K562 (cell line): Measurements from ENCODE around the gene GAL3ST1. TPM values are rescaled to one million over a fixed set of nuclear protein-coding genes. Genes with fewer than 3 reads are reported as not detected.

ENCODE experiments used
- ATF2 ChIP-seq: sonication (generic); formaldehyde crosslinking; IDR thresholded peaks from 2 replicates; pipeline ENCODE4 v1.8.1; 2022; ENCODE audit warnings: missing genetic modification reagents
- CCNT2 ChIP-seq: IDR thresholded peaks from 2 replicates; pipeline ENCODE4 v1.6.1; 2011; ENCODE audit warnings: borderline replicate concordance, low read depth, mild to moderate bottlenecking, moderate library complexity, mixed read lengths, low read length; ENCODE audit not compliant: insufficient read length; ENCODE audit errors: extremely low read depth
- DDX20 ChIP-seq: fragments of 450-650 bp; IDR thresholded peaks from 2 replicates; pipeline ENCODE4 v1.6.1; 2016; ENCODE audit warnings: missing genetic modification characterization, low read depth, mild to moderate bottlenecking, missing compliant biosample characterization, moderate library complexity
- ETS1 ChIP-seq: conservative IDR thresholded peaks from 2 replicates; pipeline ENCODE4 v1.6.1; 2011; ENCODE audit warnings: low read depth, mild to moderate bottlenecking, low read length; ENCODE audit not compliant: control insufficient read depth
- HMGXB4 ChIP-seq: sonication (generic); formaldehyde crosslinking; IDR thresholded peaks from 2 replicates; pipeline ENCODE4 v1.8.1; 2023; ENCODE audit warnings: mild to moderate bottlenecking, missing genetic modification reagents
- NR0B1 ChIP-seq: fragments of 450-650 bp; IDR thresholded peaks from one replicate; pipeline ENCODE4 v1.6.1; 2018; ENCODE audit warnings: mild to moderate bottlenecking, moderate library complexity; ENCODE audit not compliant: partially characterized antibody
- PKNOX1 ChIP-seq: fragments of 450-650 bp; IDR thresholded peaks from 2 replicates; pipeline ENCODE4 v1.6.1; 2016
- POLR2H ChIP-seq: IDR thresholded peaks from 2 replicates; pipeline ENCODE4 v1.6.1; 2016; ENCODE audit warnings: missing genetic modification characterization, low read depth, mild to moderate bottlenecking, control low read depth, missing compliant biosample characterization, moderate library complexity
- STAT6 ChIP-seq: sonication (generic); formaldehyde crosslinking; IDR thresholded peaks from 2 replicates; pipeline ENCODE4 v1.8.1; 2023; ENCODE audit warnings: mild to moderate bottlenecking, missing genetic modification reagents
- THRB ChIP-seq: fragments of 450-650 bp; formaldehyde crosslinking; conservative IDR thresholded peaks from 2 replicates; pipeline ENCODE4 v1.4.0; 2022; ENCODE audit warnings: mild to moderate bottlenecking, missing genetic modification characterization
- ZNF445 ChIP-seq: fragments of 250-450 bp; sonication (Bioruptor Pico); IDR thresholded peaks from 2 replicates; pipeline ENCODE4 v1.4.0; 2020; ENCODE audit warnings: low read depth, mild to moderate bottlenecking, moderate library complexity
- polyA plus RNA-seq, 8 experiments: library from polyadenylated mRNA; depleted of rRNA in 4 of 8; stranded (reverse) in 5 of 8; unstranded in 3 of 8; fragments of >200 nt; fragmentation: Nextera tagmentation in 2 of 8; fragmentation: Illumina TruSeq in 1 of 8; extraction: Ambion mirVana in 2 of 8; extraction: Trizol in 1 of 8; gene quantifications; 2 replicates each; pipeline versions ENCODE4 v1.2.1 to v1.2.3, GENCODE V29; 2011 to 2014; ENCODE audit warnings: inconsistent platforms in 1 of 8, missing spikeins in 1 of 8
- total RNA-seq, 7 experiments: library from RNA; depleted of rRNA in 6 of 7; stranded (reverse); fragments of >200 nt in 6 of 7; fragmentation: Illumina TruSeq in 2 of 7; extraction: Trizol in 2 of 7; gene quantifications; 2 replicates each; pipeline versions ENCODE4 v1.2.1 to v1.2.3, GENCODE V29; 2011 to 2021; ENCODE audit warnings: low replicate concordance in 1 of 7

The GAL3ST1 gene
- total and polyA plus RNA-seq, 9 of the 15 experiments (the other 6 are each of a cell fraction or from before 2014, with no cell fraction given): 0.03 to 1.9 (median 0.33) TPM; not detected in 1

GRCh38 chr22:30591588-30592359, 17.3 kb upstream of the GAL3ST1 start, which contains the start of gene PES1 (continued):
- TF ChIP-seq STAT6 (CRISPR knock-in tag) (no peak), CCNT2 (no peak), DDX20 (tag) (no peak), THRB (CRISPR knock-in tag) (no peak), NR0B1 (no peak), ATF2 (CRISPR knock-in tag) (no peak), HMGXB4 (CRISPR knock-in tag) (no peak), PKNOX1 (no peak), POLR2H (tag) (no peak), ZNF445 (CRISPR knock-in tag) (no peak), ETS1 (peak; percentile 45; the same call in 1 of the 2 replicates)
